ENCODE results near the gene MUC4.

The MUC4 gene

DNA sequence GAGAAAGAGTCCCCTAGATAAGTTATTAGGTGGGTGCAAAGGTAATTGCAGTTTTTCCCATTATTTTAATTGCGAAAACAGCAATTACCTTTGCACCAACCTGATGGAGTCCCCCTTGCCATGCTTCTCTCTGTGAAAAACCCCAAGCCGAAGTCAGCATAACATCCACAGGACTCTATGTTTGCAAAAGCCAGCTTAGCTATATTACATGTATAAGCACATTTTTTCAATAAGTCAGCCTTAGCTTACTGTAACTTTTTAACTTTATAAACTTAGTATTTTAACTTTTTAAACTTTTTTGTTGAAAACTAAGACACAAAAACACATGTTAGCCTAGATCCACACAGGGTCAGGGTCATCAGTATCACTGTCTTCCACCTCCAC, 112.3 kb downstream of the MUC4 start:
- no peak for DNase-seq (ENCODE audit: low read depth in 1 of 2, low spot score in 1 of 2)

DNA sequence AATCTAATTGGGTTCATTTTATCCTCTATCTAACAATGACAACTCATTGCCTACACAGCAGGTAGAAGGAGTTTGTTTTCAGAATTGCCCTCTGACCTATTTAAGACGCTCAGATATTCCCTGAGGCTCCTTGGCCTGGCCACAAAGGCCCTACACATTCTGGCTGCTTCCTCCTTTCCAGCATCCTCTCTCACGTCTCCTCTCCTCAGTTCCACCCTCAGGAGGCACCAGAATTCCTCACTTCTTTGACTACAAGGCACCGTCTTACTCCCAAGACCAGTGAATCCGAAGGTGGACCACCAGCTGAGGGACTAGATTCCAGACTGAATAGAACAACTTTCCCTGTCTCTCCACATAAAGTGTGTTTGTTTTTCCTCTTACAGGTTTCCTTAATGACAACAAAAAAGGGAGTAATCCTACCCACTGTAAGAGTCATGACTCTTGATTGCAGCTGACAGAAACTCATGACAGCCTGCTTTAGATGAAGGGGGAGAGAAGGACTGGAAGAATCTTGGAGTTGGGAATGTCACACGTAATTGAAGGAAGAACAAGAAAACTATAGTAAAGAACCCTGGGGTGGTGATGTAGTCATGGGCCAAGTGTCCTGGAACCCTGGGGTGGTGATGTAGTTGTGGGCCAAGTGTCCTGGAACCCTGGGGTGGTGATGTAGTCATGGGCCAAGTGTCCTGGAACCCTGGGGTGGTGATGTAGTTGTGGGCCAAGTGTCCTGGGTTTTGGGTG, 112.9 kb downstream of the MUC4 start:
- DNase-seq (ENCODE audit: low read depth in 1 of 2, low spot score in 1 of 2), result no peak

DNA sequence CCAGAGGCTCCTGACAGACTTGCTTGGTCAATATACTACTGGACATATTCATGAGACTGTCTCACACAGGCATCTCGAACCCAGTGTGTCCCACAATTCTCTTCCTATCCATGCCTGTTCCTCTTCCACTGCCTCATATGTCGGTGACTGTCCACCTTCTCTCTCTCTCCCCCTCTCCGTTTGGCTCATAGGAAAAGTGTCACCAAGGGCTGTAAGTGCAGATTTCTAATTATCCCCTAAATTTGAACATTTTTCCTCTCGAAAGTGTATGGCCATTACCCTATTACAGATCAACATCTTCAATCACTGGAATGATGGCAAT, 113.4 kb downstream of the MUC4 start:
- DNase-seq (ENCODE audit: low read depth in 1 of 2, low spot score in 1 of 2), result no peak

DNA sequence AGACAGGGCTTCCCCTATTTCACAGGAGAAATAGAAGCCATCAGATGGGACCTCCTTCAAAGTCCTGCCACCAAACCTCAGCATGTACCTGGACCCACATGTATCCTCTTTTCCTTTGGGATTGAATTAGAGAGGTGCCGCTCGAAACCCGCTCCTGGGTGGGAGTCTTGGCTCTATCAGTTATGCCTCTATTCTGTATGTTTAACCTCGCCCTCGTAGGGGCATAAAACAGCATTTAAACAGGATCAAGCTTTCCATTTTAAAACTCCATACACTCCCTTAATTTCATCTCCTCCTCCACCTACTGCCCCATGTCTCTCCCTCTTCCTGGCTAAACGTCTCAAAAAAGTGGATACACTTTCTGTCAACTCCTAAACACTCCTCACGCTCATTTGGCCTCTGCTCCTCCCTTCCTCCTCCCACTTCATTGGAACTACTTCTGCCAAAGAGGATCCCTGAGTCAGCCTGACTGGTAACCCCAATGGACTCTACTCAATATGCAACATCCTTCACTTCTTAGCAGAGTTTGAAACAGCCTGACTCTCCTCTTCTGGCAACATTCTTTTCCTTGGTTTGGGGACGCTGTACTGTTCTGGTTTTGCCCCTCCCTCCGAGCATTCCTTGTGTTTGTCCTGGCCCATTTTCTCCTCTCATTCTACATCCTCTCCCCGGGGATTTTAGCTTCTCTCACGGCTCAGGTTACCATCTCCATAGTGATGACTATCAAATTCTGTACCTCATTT, 114.0 kb downstream of the MUC4 start:
- DNase-seq (ENCODE audit: low read depth in 1 of 2, low spot score in 1 of 2), result no peak

Data from activated T-helper 1 cell treated with anti-CD3 and anti-CD28 coated beads, Interleukin-2, amount 50 U/mL, for 16 hours (primary cell).